ENCODE data around the gene LYRM4.

The LYRM4 gene

DNA sequence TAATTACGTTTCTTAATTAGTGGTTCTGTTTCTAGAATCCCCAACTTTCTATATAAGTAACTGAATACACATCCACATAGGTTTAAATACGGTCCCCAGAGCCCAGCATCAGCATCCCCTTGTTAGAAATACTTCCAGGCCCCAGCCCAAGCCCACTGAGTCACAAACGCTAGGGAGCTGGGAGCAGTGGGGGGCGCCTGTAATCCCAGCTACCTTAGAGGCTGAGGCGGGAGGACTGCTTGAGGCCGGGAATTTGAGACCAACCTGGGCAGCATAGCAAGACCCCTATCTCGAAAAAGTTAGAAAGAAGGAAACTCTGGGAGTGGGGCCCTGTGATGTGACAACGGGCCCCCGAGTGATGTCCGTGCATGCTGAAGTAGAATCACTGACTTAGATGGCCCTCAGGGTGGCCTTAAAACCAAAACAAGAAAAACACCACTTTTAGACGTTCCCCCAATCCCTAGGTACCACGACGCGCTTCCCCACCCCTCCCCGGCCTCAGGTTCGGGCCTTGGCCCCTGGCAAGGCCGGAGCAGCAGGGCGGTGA is 176.9 kb downstream of the LYRM4 start:
- Histone ChIP-seq H4K20me1 (ENCODE audit: insufficient read depth, low read length) (no peaks in the 10 kb centered on the region), H3K4me3 (ENCODE audit: low read length) (peak overlapping the region; percentile 86), H3K36me3 (replicated peaks; ENCODE audit: low read depth, low read length) (no peaks in the 10 kb centered on the region), H3K9me3 (ENCODE audit: insufficient read depth, low read length) (no peaks in the 10 kb centered on the region), H3K79me2 (ENCODE audit: low read length) (no peaks in the 10 kb centered on the region), H3K9ac (ENCODE audit: low read length) (peak overlapping the region; percentile 64; the same call in 1 of the 2 replicates), H2AFZ (ENCODE audit: low read depth, low read length) (peak overlapping the region; percentile 72; the same call in 1 of the 2 replicates), H3K27me3 (ENCODE audit: low read depth, low read length) (no peaks in the 10 kb centered on the region), H3K4me2 (ENCODE audit: low read length) (peak overlapping the region; percentile 82), H3K4me1 (ENCODE audit: low read length) (no peaks in the 10 kb centered on the region), H3K27ac (ENCODE audit: low read length) (no peak overlapping the region)
- TF ChIP-seq EZH2phosphoT487 (IDR thresholded peaks at IDR 0.05; ENCODE audit: low read depth): no peak
- TF ChIP-seq, protein P1, sequence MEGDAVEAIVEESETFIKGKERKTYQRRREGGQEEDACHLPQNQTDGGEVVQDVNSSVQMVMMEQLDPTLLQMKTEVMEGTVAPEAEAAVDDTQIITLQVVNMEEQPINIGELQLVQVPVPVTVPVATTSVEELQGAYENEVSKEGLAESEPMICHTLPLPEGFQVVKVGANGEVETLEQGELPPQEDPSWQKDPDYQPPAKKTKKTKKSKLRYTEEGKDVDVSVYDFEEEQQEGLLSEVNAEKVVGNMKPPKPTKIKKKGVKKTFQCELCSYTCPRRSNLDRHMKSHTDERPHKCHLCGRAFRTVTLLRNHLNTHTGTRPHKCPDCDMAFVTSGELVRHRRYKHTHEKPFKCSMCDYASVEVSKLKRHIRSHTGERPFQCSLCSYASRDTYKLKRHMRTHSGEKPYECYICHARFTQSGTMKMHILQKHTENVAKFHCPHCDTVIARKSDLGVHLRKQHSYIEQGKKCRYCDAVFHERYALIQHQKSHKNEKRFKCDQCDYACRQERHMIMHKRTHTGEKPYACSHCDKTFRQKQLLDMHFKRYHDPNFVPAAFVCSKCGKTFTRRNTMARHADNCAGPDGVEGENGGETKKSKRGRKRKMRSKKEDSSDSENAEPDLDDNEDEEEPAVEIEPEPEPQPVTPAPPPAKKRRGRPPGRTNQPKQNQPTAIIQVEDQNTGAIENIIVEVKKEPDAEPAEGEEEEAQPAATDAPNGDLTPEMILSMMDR (IDR thresholded peaks at IDR 0.05; ENCODE audit: low read depth, low read length): no peak

DNA sequence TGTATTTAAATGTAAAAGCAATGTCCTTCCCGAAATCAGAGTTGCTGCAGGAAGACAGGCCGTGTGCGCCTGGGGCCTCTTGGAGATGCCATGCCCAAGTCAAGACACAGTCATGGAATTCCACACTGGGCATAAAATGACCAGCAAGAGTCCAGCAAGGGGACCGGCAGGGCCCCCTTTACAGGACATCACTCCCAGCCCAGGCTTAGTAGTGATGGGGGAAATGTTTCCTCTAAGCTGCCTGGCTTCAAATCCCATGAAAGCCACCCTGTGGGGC is 177.5 kb downstream of the LYRM4 start:
- Histone ChIP-seq H4K20me1 (ENCODE audit: insufficient read depth, low read length) (no peaks in the 10 kb centered on the region), H3K27me3 (ENCODE audit: low read depth, low read length) (no peaks in the 10 kb centered on the region), H3K4me3 (ENCODE audit: low read length) (no peak overlapping the region), H3K36me3 (replicated peaks; ENCODE audit: low read depth, low read length) (no peaks in the 10 kb centered on the region), H3K9ac (ENCODE audit: low read length) (no peak overlapping the region), H3K4me1 (ENCODE audit: low read length) (no peaks in the 10 kb centered on the region), H3K4me2 (ENCODE audit: low read length) (no peak overlapping the region), H3K79me2 (ENCODE audit: low read length) (no peaks in the 10 kb centered on the region), H2AFZ (ENCODE audit: low read depth, low read length) (no peak overlapping the region), H3K9me3 (ENCODE audit: insufficient read depth, low read length) (no peaks in the 10 kb centered on the region), H3K27ac (ENCODE audit: low read length) (no peak overlapping the region)
- TF ChIP-seq, protein P1 (IDR thresholded peaks at IDR 0.05; ENCODE audit: low read depth, low read length): no peak
- TF ChIP-seq EZH2phosphoT487 (IDR thresholded peaks at IDR 0.05; ENCODE audit: low read depth): no peak

DNA sequence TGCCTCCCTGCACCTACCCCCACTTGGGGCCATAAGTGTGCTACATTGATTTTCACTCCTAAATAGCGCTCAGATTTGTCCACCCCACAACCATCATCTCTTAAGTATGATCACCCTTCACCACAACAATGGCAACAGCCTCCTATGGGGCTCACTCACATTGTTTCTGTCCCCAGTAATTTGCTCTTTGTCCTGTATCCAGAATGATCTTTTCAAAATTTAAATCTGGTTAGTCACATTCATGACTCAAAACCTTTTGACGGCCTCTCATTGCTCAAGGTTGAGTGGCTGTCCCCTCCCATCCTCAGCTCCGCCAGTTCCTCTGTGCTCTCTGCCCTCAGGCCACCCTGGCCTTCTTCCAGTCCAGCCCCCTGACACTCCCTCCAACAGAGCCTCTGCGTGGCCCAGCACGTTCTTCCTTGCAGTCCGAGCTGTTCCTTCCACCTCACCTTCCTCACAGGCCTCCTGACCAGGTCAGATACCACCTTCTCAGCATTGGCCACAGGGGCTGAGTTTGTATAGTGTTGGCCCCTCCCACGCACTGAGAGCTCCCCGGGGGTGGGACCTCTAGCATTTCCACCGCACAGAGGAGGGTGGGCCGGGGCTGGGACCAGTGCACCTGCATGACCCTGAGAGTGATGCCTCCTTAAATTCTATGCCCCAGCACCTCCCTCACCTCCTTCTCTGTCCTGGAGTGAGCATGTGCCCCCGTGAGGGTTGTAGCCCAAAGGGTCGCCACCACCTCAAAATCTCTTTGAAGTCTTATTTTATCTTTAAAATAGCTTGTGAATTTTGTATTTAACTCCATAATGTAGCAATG is 178.1 kb downstream of the LYRM4 start:
- H3K27ac ChIP-seq (ENCODE audit: low read length): no peak overlapping the region
- H3K79me2 ChIP-seq (ENCODE audit: low read length): no peaks in the 10 kb centered on the region
- H3K9ac ChIP-seq (ENCODE audit: low read length): no peak overlapping the region
- no peak overlapping the region for H3K4me3 ChIP-seq (ENCODE audit: low read length)
- H3K9me3 ChIP-seq (ENCODE audit: insufficient read depth, low read length): no peaks in the 10 kb centered on the region
- H2AFZ ChIP-seq (ENCODE audit: low read depth, low read length): no peak overlapping the region
- H3K4me1 ChIP-seq (ENCODE audit: low read length): no peaks in the 10 kb centered on the region
- no peak overlapping the region for H3K4me2 ChIP-seq (ENCODE audit: low read length)
- TF ChIP-seq, protein P1 (IDR thresholded peaks at IDR 0.05; ENCODE audit: low read depth, low read length): no peak
- TF ChIP-seq EZH2phosphoT487 (IDR thresholded peaks at IDR 0.05; ENCODE audit: low read depth): no peak
- no peaks in the 10 kb centered on the region for H3K36me3 ChIP-seq (replicated peaks; ENCODE audit: low read depth, low read length)
- no peaks in the 10 kb centered on the region for H4K20me1 ChIP-seq (ENCODE audit: insufficient read depth, low read length)
- H3K27me3 ChIP-seq (ENCODE audit: low read depth, low read length): no peaks in the 10 kb centered on the region

DNA sequence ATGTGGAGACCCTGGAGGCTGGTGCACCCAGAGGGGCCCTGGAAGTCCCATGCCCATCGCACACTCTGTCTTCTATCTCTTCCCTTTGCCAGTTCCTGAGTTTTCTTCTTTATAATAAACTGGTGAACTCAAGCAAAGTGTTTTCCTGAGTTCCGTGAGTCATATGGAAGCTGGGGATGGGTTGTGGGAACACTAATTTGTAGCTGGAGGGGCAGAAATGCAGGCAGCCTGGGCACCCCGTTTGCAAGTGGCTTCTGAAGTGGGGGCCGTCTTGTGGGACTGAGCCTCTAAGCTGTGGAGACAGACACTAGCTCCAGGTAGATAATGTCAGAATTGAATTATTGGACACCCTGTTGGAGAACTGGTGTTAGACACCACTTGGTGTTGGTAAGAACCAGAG is 178.8 kb downstream of the LYRM4 start:
- Histone ChIP-seq H3K9me3 (ENCODE audit: insufficient read depth, low read length) (no peaks in the 10 kb centered on the region), H3K4me3 (ENCODE audit: low read length) (no peak overlapping the region), H3K27me3 (ENCODE audit: low read depth, low read length) (no peaks in the 10 kb centered on the region), H3K79me2 (ENCODE audit: low read length) (no peaks in the 10 kb centered on the region), H2AFZ (ENCODE audit: low read depth, low read length) (no peak overlapping the region), H3K36me3 (replicated peaks; ENCODE audit: low read depth, low read length) (no peaks in the 10 kb centered on the region), H3K4me1 (ENCODE audit: low read length) (no peaks in the 10 kb centered on the region), H3K4me2 (ENCODE audit: low read length) (no peak overlapping the region), H3K27ac (ENCODE audit: low read length) (no peak overlapping the region), H3K9ac (ENCODE audit: low read length) (no peak overlapping the region), H4K20me1 (ENCODE audit: insufficient read depth, low read length) (no peaks in the 10 kb centered on the region)
- TF ChIP-seq, protein P1 (IDR thresholded peaks at IDR 0.05; ENCODE audit: low read depth, low read length): no peak
- TF ChIP-seq EZH2phosphoT487 (IDR thresholded peaks at IDR 0.05; ENCODE audit: low read depth): no peak
